HG02885 (cell line): ENCODE data around the gene MNT.

ENCODE experiments used
- ATAC-seq: cut with Tn5 transposase; IDR thresholded peaks from one replicate; pipeline ENCODE4 v1.9.1; 2021; ENCODE audit warnings: mild to moderate bottlenecking; ENCODE audit not compliant: unreplicated experiment, poor library complexity

The MNT gene

GRCh38 chr17:2366747-2367494 is 33.9 kb downstream of the MNT start:
- no peak for ATAC-seq

- no peak for ATAC-seq
These were observed 35.7 kb downstream of the MNT start for GRCh38 chr17:2365132-2365531.

DNA sequence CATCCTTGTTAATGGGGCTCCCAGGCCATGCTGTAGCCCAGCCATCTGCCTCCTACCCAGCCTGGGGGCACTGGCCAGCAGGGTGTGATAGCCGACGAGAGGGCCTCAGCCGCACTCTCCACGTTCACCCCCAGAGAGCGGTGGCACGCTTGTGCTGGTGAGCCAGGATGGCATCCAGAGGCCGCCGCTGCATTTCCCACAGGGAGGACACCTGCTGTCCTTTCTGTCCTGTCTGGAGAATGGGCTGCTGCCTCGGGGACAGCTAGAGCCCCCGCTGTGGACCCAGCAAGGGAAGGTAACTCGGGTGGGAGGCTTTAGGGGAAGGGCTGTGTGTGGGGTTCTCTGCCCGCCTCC is 36.1 kb downstream of the MNT start:
- no peak for ATAC-seq

DNA sequence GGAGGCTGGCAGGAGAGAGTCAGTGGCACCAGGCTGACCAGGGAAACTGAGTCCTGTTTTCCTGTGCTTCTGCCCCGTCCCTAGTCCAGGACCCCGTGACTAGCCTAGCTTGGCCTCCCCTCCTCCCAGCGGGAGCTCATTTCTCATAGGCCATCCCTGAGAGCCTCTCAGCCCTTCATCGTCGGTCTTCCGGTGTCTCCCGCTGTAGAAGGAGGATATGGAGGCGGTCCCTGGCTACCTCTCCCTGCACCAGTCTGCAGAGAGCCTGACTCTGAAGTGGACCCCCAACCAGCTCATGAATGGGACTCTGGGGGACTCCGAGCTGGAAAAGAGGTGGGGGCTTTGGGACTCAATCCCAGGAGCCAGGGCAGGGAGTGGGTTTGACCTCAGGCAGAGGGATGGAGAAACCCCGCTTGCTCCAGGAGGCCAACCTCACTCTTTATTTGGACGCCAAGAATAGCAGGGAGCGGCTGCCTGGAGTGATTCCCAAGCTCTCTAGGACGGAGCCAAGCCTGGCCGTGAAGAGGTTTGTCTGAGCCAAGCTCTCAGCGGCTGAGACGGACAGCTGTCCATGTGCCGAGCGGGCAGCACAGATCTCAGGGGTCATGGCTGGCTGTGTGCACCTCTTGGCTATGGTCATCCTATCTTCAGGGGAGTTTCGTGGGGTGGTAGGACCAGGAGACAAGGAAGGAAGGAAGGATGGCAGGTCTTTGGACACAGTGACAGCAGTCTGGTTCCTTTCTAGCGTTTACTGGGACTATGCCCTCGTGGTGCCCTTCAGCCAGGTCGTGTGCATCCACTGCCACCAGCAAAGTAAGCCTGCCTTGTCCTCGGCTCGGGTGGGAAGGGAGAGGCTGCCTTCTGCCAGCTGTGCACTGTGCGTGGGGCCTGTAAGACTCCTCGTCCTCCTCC is 36.8 kb downstream of the MNT start:
- no peak for ATAC-seq

DNA sequence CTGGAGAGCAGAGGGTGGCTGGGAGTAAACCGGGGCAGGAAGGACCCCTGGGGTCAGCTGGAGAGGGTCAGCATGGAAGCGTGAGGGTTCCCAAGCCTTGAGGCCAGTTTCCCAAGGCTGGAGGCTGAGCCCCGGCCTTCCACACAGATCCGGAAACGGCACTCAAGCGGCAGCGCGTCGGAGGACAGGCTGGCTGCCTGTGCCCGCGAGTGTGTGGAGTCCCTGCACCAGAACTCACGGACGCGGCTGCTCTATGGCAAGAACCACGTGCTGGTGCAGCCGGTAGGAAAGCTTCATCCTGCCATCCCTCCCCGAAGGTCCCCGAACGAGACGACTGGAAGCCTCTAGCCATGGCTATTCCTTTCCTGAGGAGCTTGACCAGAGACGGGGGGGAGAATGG is 37.5 kb downstream of the MNT start:
- ATAC-seq = no peak

- ATAC-seq = no peak
These were observed 38.0 kb downstream of the MNT start for GRCh38 chr17:2362881-2363280.

- ATAC-seq = no peak
These were observed 38.4 kb downstream of the MNT start for GRCh38 chr17:2362416-2362815.

DNA sequence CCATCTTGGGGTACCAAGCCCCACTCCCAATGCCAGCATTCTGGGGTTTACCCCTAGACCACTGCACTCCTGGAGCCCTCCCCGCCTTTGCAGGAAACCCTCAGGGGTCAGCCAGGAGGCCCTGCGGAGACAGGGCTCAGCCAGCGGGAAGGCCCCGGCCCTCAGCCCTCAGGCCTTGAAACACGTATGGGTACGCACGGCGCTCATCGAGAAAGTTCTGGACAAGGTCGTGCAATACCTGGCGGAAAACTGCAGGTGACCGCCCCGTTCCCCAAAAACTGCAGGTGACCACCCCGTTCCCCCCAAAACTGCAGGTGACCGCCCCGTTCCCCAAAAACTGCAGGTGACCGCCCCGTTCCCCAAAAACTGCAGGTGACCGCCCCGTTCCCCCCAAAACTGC is 38.8 kb downstream of the MNT start:
- ATAC-seq = no peak

GRCh38 chr17:2361010-2361760 is 39.7 kb downstream of the MNT start:
- no peak for ATAC-seq

- ATAC-seq = no peak
These were observed 42.9 kb downstream of the MNT start for GRCh38 chr17:2357931-2358434.

- ATAC-seq = no peak
These were observed 43.6 kb downstream of the MNT start for GRCh38 chr17:2357237-2357636.

- ATAC-seq = no peak
These were observed 46.5 kb downstream of the MNT start for GRCh38 chr17:2354311-2354710.

DNA sequence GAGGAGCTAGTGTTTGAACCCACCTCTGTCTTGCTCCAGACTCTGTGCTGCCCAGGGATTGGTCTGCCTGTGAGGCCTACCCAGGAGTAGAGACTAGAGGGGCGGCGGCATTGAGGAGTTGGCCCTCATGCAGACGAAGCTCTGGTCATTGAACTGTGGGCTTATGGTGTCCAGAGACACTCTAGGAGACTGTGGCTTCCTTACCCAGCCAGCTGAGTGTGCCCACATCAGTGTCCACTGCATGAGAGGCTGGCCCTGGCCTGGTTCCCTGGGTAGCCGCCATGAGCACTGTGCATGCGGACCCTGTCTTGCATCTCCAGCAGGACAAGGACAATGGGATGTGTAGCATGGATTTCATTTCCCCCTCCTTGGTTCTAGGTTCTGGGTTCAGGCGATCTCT is 49.6 kb downstream of the MNT start:
- ATAC-seq = no peak

DNA sequence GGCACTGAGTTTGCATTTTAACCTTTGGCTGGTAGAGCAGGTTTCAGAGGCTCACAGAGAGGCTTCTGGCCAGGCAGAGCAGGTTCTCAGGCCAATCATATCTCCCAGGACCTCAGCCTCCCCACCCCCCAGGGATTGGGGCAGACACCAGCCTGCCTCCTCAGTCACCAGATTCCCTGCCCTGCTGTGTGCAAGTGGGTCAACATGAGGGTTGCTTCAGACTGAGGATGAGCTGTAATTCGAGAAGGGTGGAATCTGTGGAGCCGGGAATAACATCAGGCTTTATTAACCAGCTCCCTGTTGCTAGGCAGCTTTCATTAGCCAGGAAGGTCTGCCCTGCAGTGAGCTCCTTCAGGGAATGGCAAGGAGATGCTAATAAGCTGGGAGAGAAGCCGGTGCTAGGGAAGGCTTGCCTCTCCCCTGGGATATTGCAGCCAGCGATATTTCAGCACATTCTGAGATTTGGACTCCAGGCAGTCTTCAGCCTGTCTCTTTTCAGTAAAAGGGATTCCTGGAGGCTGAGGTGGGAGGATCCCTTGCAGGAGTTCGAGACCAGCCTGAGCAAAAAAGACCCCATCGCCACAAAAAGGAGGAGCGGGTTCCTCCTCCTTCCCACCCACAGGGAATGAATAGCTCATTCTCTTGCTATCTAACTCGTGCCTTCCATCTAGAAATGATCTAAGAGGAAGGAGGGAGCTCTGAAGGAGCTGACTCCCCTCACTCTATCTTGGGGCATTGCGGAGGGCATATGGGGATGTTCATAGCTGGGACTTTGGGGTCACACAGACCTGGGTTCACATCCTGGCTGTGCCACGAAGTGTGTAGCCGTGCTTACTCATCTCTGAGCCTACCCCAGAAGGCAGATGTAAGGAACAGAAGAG is 52.8 kb downstream of the MNT start:
- ATAC-seq = no peak

DNA sequence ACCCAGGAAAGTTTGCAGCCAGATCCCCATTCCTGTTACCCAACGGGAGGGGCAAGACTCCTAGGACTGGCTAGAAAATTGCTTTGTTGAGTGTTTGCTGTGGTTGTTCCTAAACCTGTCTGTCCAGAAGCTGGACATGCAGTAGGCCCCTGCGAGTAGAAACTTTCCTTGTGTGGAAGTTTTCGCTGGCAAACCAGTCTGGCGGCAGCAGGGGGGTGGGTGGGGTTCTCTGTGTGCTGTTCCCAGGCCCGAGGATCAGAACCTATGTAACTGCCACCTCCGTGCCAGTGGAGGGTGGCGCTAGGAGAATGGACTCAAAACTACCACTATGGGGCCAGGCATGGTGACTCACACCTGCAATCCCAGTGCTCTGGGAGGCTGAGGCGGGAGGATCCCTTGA is 54.4 kb downstream of the MNT start:
- ATAC-seq = no peak

DNA sequence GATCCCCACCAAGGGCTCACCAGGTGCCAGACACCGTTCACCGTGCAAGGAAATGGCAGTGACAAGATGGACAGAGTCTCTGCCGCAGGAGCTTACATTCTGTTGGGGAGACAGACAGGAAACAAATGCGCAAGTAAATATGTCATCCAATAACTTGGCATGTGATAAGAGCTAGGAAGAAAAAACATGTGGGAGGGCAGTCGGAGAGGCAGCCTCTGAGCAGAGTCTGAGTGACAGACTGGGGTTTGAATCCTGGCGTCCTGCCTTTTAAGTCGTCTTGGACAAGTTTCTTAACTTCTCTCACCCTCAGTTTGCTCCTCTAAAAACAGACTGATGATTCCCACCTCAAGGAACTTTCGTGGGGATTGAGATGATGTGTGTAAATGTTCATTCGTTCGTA is 56.3 kb downstream of the MNT start:
- no peak for ATAC-seq

DNA sequence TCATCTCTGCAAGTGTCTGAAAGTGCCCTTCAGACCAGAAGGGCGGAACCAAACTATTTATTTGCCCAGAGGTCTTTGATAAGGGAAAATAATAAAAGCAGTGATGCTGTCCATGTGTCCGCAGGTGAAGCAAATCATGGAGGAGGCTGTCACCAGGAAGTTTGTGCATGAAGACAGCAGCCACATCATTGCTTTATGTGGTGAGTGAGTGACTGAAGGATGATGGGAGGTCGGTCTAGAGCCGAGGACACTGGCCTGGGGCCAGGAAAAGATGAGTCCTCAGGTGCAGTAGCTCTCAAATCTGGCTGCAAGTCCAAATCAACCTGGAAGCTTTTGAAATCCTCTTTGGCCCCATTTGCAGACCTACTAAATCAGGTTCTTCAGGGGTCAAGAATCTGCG is 57.4 kb downstream of the MNT start:
- no peak for ATAC-seq

DNA sequence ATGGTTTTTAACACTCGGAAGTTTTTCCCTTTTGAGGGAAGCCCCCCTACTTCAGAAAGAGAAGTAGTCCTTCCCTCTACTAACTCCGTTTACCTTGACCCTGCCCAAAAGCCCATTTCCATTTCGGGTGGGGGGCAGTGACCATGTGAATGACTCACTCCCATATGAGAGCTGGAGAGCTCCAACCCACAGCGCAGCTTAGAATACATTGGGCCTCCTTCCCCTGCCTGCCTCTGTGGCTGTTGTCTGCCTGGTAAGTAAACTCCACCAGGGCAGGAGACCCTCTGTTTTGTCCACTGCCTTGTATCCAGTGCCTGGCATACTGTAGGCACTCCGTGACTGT is 62.6 kb downstream of the MNT start:
- ATAC-seq = no peak

- ATAC-seq = peak; percentile 33
These were observed 63.1 kb downstream of the MNT start for GRCh38 chr17:2337544-2338314.
